Hematopoietic multipotent progenitor cell treated with erythropoietin and hydrocortisone succinate and interleukin-3 and kit ligand, for 4 days (in vitro differentiated cells): Measurements from ENCODE around the gene EPOP.
"Not testable (repeated sequence)": the region's sequence is repeated elsewhere in the genome, so short reads cannot be mapped to it uniquely, and the experiment has no call there.

Experiments used
- DNase-seq: peaks from one replicate; pipeline ENCODE4 v3.0.0-alpha.2; 2015

EPOP gene

DNA sequence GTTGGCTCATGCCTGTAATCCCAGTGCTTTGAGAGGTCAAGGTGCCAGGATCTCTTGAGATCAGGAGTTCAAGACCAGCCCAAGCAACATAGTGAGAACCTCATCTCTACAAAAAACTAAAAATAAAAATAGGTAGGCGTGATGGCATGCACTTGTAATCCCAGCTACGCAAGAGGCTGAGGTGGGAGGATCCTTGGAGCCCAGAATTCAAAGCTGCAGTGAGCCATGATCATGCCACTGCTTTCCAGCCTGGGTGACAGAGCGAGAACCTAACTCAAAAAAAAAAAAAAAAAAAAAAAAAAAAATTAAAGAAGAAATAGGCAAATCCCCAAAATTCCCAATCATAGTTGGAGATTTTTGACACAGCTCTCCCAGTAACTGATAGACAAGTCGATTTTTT is 36.8 kb downstream of the EPOP start:
- no peak for DNase-seq

DNA sequence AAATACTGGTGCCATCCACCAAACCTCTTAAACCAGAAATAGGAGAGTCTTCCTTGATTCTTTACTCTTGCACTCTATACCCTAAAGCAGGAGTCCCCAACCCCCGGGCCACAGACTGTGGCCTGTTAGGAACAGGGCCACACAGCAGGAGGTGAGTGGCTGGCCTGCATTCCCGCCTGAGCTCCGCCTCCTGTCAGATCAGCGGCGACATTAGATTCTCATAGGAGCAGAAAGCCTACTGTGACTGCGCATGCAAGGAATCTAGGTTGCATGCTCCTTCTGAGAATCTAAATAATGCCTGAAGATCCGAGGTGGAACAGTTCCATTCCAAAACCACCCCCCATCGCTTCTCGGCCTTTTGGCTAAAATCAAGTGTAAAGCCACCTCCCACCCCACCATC is 38.7 kb downstream of the EPOP start:
- no peak for DNase-seq

DNA sequence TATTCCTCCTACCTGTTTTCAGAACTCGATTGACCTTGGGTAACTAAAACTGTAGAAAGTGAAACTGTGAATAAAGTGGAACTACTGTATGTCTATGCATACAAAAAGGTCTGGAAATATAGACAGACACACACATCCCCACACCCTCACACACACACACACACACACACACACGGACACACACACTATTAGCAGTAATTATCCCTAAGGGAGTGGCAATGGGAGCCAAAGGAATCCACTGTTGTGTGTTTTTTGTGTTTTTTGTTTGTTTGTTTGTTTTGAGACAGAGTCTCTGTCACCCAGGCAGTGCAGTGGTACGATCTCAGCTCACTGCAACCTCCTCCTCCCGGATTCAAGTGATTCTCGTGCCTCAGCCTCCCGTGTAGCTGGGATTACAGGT is 42.4 kb downstream of the EPOP start:
- no peak for DNase-seq

DNA sequence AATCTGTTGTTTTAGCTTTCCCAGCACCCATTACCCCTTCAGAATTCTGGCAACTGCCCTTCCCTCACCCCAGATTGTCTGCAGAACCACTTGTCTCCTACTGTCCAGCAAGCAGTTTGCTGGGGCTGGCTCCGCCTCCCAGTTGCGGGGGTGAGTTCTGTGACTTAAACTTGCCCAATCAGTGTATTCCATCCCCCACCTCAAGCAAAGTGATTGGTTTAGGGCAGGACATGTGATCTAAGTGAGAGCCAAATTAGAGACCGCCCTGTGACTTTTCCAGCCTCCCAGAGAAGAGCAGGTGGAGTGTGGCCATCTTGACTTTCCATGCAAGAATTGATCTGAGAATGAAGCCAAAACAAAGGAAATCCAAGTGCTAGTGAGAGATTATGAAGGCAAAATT is 46.3 kb downstream of the EPOP start:
- peak; percentile 48 for DNase-seq

DNA sequence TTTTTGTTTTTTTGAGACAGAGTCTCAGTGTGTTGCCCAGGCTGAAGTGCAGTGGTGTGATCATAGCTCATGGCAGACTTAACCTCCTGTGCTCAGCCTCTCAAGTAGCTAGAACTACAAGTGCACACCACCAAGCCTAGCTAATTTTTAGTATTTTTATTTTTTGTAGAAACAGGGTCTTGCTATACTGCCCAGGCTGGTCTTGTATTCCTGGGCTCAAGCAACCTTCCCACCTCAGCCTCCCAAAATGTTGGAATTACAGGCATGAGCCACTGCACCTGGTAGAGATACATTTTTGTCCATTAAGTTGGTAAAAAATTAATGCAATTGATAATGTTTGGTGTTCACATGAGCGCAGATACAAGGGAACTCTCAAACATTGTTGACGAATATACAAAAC is 46.8 kb downstream of the EPOP start:
- DNase-seq: no peak

DNA sequence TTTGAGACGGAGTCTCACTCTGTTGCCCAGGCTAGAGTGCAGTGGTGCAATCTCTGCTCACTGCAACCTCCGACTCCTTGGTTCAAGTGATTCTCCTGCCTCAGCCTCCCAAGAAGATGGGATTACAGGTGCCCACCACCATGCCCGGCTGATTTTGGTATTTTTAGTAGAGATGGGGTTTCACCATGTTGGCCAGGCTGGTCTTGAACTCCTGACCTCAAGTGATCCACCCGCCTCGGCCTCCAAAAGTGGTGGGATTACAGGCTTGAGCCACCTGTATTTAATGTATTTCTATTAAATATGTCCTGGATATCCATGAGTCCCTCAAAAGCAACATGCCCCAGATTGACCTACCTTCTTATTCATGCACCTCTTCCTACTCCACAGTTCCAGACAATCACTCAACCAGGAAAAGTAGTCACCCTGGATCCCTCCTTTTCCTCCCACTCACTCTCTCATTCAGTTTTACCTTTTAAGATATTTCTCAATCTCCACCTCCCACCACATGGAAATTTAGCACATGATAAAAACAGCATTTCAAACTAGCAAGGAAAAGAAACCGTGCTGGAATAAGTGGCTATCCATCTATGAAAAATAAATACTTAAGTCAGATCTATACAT is 48.0 kb downstream of the EPOP start:
- DNase-seq: not testable (repeated sequence)

DNA sequence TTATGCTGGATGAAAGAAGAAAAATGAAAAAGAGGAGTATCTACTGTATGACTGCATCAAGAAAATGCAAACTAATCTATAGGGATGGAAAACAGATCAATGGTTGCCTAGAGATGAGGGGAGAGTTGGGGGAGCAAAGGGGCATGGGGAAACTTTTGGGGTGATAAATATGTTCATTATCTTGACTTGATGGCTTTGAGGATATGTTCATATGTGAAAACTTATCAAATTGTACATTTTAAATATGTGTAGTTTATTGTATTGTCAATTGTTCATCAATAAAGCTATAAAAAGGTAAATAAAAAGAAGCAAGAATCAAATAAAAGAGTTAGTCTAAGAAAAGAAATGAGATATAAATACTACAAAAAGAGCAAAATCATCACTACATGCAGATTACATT is 49.3 kb downstream of the EPOP start:
- DNase-seq: no peak

DNA sequence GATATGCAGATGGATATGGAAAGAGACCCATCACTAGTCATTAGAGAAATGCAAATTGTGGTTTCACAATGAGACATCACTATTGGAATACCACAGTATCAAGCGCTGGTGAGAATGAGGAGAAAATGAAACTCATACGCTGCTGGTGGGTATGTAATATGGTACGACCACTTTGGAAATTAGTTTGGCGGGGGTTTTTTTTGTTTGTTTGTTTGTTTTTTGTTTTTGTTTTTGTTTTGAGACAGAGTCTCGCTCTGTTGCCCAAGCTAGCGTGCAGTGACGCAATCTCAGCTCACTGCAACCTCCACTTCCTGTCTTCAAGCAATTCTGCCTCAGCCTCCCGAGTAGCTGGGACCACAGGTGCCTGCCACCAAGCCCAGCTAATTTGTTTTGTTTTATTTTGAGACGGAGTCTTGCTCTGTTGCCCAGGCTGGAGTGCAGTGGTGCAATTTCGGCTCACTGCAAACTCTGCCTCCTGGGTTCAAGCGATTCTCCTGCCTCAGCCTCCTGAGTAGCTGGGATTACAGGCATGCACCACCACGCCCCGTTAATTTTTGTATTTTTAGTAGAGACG is 49.9 kb downstream of the EPOP start:
- not testable (repeated sequence) for DNase-seq
